Measurements from ENCODE around the gene DNAJC7. TPM values are rescaled to one million over a fixed set of nuclear protein-coding genes. Genes with fewer than 3 reads are reported as not detected.

DNAJC7 gene
- total RNA-seq, 6 donors from 2014 or later: 53.2 to 109 (median 73.5) TPM

DNA sequence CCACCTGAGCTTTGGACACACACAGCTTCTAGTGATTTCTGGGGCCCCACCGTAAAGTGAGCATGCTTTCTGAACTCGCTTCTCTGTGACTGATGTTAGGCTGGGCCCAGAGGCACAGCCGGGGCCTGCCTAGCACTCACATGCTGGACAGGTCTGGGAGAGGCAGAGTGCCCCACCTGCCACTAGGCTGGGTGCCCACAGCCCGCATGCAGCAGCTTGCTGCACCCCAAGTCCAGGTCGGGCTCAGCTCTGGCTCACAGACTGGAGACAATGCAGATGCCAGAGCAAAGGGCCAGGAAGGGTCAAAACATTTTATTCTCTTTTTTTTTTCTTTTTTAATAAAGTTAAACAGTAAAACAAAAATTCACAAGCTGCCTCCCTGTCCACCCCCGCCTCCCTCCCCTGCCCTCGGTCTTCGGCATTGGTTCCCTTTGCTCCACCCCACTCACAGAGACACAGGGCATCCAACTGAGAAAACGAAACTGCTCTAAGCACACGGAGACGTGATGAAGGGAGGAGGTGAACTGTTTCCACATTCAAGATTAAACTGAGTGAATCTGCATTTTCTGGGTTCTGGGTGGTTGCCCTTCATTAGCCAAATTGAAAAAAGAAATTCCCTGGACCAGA lies 41.0 kb downstream of the DNAJC7 start:
- H3K4me1 ChIP-seq: peaks cover 5 to 10% (median 9%) of the 10 kb centered on the region in 4 donors
- no peaks in the 10 kb centered on the region for H3K27me3 ChIP-seq
- H3K4me3 ChIP-seq: no peak overlapping the region
- H3K27ac ChIP-seq: peak overlapping the region in 2 of 4 donors; percentile 20 to 26
- H3K36me3 ChIP-seq: peaks cover 9 to 97% (median 79%) of the 10 kb centered on the region in 4 donors
- H3K9me3 ChIP-seq: no peaks in the 10 kb centered on the region
- DNase-seq (no peak), ATAC-seq (ENCODE audit: low FRiP score in 2 of 2) (peak in 1 of 2 donors; percentile 54)
- 78 to 79% methylated on average over 11 of the region's 11 CpGs for WGBS, 2 donors
- TF ChIP-seq, protein P1, sequence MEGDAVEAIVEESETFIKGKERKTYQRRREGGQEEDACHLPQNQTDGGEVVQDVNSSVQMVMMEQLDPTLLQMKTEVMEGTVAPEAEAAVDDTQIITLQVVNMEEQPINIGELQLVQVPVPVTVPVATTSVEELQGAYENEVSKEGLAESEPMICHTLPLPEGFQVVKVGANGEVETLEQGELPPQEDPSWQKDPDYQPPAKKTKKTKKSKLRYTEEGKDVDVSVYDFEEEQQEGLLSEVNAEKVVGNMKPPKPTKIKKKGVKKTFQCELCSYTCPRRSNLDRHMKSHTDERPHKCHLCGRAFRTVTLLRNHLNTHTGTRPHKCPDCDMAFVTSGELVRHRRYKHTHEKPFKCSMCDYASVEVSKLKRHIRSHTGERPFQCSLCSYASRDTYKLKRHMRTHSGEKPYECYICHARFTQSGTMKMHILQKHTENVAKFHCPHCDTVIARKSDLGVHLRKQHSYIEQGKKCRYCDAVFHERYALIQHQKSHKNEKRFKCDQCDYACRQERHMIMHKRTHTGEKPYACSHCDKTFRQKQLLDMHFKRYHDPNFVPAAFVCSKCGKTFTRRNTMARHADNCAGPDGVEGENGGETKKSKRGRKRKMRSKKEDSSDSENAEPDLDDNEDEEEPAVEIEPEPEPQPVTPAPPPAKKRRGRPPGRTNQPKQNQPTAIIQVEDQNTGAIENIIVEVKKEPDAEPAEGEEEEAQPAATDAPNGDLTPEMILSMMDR (IDR thresholded peaks at IDR 0.05): no peak
- TF ChIP-seq EP300 (IDR thresholded peaks at IDR 0.05): no peak
- no peak for TF ChIP-seq POLR2A (IDR thresholded peaks at IDR 0.05)
- no peak for TF ChIP-seq POLR2AphosphoS5 (IDR thresholded peaks at IDR 0.05)

DNA sequence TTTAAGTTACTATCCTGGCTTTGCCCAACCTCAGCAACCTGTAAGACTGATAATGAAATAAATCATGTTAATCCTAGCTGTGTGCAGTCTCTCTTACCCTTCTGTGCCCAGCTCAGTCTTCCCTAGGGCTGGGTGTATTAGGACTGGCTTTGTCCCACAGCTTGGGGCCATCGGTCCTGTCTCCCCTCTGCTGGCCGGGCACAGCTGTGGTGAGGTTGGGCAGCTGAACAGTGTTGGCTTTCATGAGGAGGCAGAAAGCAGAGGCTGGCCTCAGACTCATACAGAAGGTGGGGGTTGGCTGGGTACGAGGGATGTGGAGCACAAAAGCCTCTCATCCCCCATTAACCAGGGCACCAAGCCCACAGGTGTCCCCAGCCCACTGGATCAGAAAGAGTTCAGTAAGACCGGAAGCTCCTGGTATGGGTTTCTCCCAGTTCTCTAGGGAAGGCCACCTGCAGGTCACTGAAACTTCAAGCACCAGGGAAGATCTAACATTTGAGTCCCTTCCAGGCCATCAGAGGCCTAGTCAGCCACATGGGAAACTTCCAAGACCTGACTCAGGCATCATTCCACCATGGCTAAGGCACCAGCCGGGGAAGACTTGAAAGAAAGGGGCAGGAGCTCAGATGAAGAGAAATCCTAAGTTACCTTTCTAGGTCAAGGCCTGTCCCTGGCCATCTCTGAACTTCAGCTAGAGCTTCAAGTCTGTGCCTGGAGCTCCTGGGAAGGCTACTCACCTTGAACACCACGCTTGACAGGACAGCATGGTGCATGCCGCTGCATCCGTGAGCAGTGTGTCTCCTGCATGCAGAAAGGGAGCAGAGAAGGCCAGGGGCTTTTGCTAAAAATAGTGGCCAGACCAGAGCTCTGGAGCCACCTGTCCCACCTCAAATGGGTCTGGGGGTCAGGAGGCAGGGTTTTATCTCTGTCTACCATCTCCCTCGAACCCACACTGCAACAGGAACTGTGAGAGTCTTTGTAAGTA lies 41.8 kb downstream of the DNAJC7 start:
- Histone ChIP-seq H3K4me3 (no peak overlapping the region), H3K27me3 (no peaks in the 10 kb centered on the region), H3K4me1 (peaks cover 8 to 13% (median 10%) of the 10 kb centered on the region in 4 donors), H3K36me3 (peaks cover 9 to 95% (median 71%) of the 10 kb centered on the region in 4 donors), H3K9me3 (no peaks in the 10 kb centered on the region), H3K27ac (no peak overlapping the region)
- ATAC-seq (ENCODE audit: low FRiP score in 2 of 2) (no peak), DNase-seq (no peak)
- 92 to 96% methylated on average over 5 to 9 of the region's 9 CpGs for WGBS, 2 donors
- TF ChIP-seq EP300 (IDR thresholded peaks at IDR 0.05): no peak
- TF ChIP-seq, protein P1 (IDR thresholded peaks at IDR 0.05): no peak
- no peak for TF ChIP-seq POLR2A (IDR thresholded peaks at IDR 0.05)
- no peak for TF ChIP-seq POLR2AphosphoS5 (IDR thresholded peaks at IDR 0.05)

DNA sequence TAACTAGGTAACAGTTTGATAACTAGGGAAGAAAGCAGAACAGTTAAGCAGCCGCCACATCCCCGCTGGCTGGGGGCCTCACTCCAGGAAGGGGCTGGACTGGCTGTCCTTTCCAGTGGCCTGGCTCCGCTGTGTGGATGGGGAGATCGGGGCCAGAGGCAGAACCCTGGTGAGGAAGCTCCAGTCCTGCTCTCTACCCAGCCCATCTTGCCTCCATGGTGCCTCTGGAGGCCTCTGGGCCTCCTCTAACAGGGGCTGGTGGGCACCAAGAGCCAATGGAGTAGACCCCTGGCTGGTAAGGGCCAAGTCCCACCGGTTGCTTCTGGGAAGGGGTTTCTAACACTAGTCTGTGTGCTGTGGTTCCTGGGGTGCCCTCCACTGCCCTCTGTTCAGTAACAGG lies 42.6 kb downstream of the DNAJC7 start:
- peaks cover 9 to 88% (median 69%) of the 10 kb centered on the region in 4 donors for H3K36me3 ChIP-seq
- ATAC-seq (ENCODE audit: low FRiP score in 2 of 2) (no peak), DNase-seq (no peak)
- H3K4me1 ChIP-seq: peaks cover 8 to 13% (median 11%) of the 10 kb centered on the region in 4 donors
- TF ChIP-seq POLR2AphosphoS5 (IDR thresholded peaks at IDR 0.05): no peak
- TF ChIP-seq EP300 (IDR thresholded peaks at IDR 0.05): no peak
- TF ChIP-seq, protein P1 (IDR thresholded peaks at IDR 0.05): no peak
- no peak for TF ChIP-seq POLR2A (IDR thresholded peaks at IDR 0.05)
- H3K27me3 ChIP-seq: no peaks in the 10 kb centered on the region
- H3K27ac ChIP-seq: no peak overlapping the region
- H3K9me3 ChIP-seq: no peaks in the 10 kb centered on the region
- WGBS, 2 donors: 67 to 93% methylated on average over 1 to 5 of the region's 5 CpGs
- no peak overlapping the region for H3K4me3 ChIP-seq

DNA sequence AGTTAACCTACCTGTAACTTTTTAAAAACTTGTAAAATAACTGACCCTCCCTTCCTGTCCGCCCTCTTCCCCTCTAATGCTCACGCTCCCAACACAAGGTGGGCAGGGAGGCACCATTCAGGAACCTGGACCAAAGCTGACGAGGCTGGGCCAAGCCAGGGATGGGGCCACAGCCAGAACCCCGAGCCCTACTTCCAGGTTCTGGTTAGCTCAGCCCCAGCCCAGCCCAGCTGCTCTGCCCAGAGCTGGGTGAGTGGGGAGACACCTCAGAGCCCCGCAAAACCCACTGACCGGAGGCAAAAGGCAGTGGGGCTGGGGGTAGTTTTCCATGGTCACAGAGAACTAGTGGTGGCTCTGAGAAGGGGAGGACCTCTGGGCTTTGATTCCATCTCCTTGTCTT lies 43.2 kb downstream of the DNAJC7 start:
- Histone ChIP-seq H3K9me3 (no peaks in the 10 kb centered on the region), H3K27me3 (no peaks in the 10 kb centered on the region), H3K36me3 (peaks cover 9 to 88% (median 70%) of the 10 kb centered on the region in 4 donors), H3K27ac (no peak overlapping the region), H3K4me1 (peaks cover 9 to 17% (median 11%) of the 10 kb centered on the region in 4 donors), H3K4me3 (no peak overlapping the region)
- ATAC-seq (ENCODE audit: low FRiP score in 2 of 2) (no peak), DNase-seq (no peak)
- 85 to 93% methylated on average over 4 to 6 of the region's 6 CpGs for WGBS, 2 donors
- no peak for TF ChIP-seq POLR2AphosphoS5 (IDR thresholded peaks at IDR 0.05)
- TF ChIP-seq EP300 (IDR thresholded peaks at IDR 0.05): no peak
- TF ChIP-seq POLR2A (IDR thresholded peaks at IDR 0.05): no peak
- TF ChIP-seq, protein P1 (IDR thresholded peaks at IDR 0.05): no peak

Measured in upper lobe of left lung (tissue), 6 donors.